HCT116 (cell line): Measurements from ENCODE around the gene BMP4. TPM values are rescaled to one million over a fixed set of nuclear protein-coding genes. Genes with fewer than 3 reads are reported as not detected.

ENCODE experiments used
- ATAC-seq: fragments of 200-7000 bp; cut with Tn5 transposase; 2 replicates; pipeline ENCODE4 v1.9.1; 2020; ENCODE audit warnings: mild to moderate bottlenecking, moderate library complexity
- BruUV-seq: library from RNA; stranded (reverse); fragments of 400-500 nt; replicated peaks from 2 replicates; lab custom pipeline; 2021; lab: Mats Ljungman, UMichigan
- CTCF ChIA-PET: fragments of 300-600 bp; sonication (Branson Sonifier 250); formaldehyde crosslinking; loops from one replicate; lab custom pipeline; 2021; ENCODE audit warnings: antibody characterized with exemption; lab: Charles Lee
- POLR2A ChIA-PET: fragments of 300-600, 350-600 bp; sonication (Branson Sonifier 250); formaldehyde crosslinking; loops from one replicate; lab custom pipeline; 2021; ENCODE audit warnings: antibody characterized with exemption; lab: Charles Lee
- RAD21 ChIA-PET, 2 experiments: fragments of 300-600 bp; sonication (Branson Sonifier 250); formaldehyde crosslinking; loops; one replicate each; lab custom pipeline; 2023; ENCODE audit warnings: low total read pairs in 2 of 2; ENCODE audit not compliant: uncharacterized antibody in 2 of 2, unreplicated experiment in 2 of 2, low non-redundant PET in 1 of 2; lab: Charles Lee
- DNase-seq: peaks from one replicate; pipeline ENCODE4 v3.0.0-alpha.2; 2010; ENCODE audit warnings: low read depth, low spot score
- H2AFZ ChIP-seq: fragments of 200-600 bp; shearing (Covaris generic), sonication (generic); 2 replicates; pipeline ENCODE4 v1.6.1; 2017; ENCODE audit warnings: low read depth, mixed run types, mixed read lengths, antibody characterized with exemption, low read length; ENCODE audit not compliant: poor library complexity, severe bottlenecking
- H3K27ac ChIP-seq: 2 replicates; pipeline ENCODE4 v1.5.1; 2012; ENCODE audit warnings: low read depth, low read length
- H3K27me3 ChIP-seq: fragments of 200-600 bp; sonication (generic); 2 replicates; pipeline ENCODE4 v1.6.1; 2016; ENCODE audit warnings: mixed run types, low read length, mixed read lengths; ENCODE audit not compliant: insufficient read depth
- H3K36me3 ChIP-seq, 2 experiments: fragments of 200-500 bp in 1 of 2; fragments of 200-600 bp in 1 of 2; sonication (Bioruptor generic) in 1 of 2; sonication (generic) in 1 of 2; 2 replicates each; pipeline versions ENCODE4 v1.5.1 to v1.6.1; 2014 to 2016; ENCODE audit warnings: low read length in 2 of 2, inconsistent platforms in 1 of 2, mixed read lengths in 1 of 2, mixed run types in 1 of 2; ENCODE audit not compliant: insufficient read depth in 2 of 2, control insufficient read depth in 1 of 2
- H3K4me1 ChIP-seq, 2 experiments: fragments of 200-600 bp in 1 of 2; sonication (generic) in 1 of 2; 2 replicates each; pipeline versions ENCODE4 v1.5.1 to v1.6.1; 2012 to 2017; ENCODE audit warnings: low read length in 2 of 2, inconsistent platforms in 1 of 2, mild to moderate bottlenecking in 1 of 2, mixed read lengths in 1 of 2, mixed run types in 1 of 2, moderate library complexity in 1 of 2; ENCODE audit not compliant: insufficient read depth in 2 of 2, control insufficient read depth in 1 of 2
- H3K4me2 ChIP-seq: fragments of 200-600 bp; sonication (generic); 2 replicates; pipeline ENCODE4 v1.6.1; 2017; ENCODE audit warnings: mixed run types, low read length, mixed read lengths
- H3K4me3 ChIP-seq, 2 experiments: fragments of 200-600 bp in 1 of 2; sonication (generic) in 1 of 2; replicated peaks in 1 of 2; 2 replicates each; pipeline ENCODE4 v1.5.1; 2011 to 2016; ENCODE audit warnings: low read length in 2 of 2, control low read depth in 1 of 2, low read depth in 1 of 2, mild to moderate bottlenecking in 1 of 2, mixed read lengths in 1 of 2, mixed run types in 1 of 2
- H3K79me2 ChIP-seq: fragments of 200-600 bp; sonication (generic); 2 replicates; pipeline ENCODE4 v1.6.1; 2017; ENCODE audit warnings: mild to moderate bottlenecking, mixed run types, low read length, moderate library complexity, mixed read lengths; ENCODE audit not compliant: insufficient read depth
- H3K9ac ChIP-seq: fragments of 200-600 bp; sonication (generic); 2 replicates; pipeline ENCODE4 v1.6.1; 2016; ENCODE audit warnings: low read length, mixed read lengths
- H3K9me2 ChIP-seq: fragments of 200-600 bp; sonication (generic), shearing (Covaris generic); 2 replicates; pipeline ENCODE4 v1.6.1; 2017; ENCODE audit warnings: mixed run types, mild to moderate bottlenecking, moderate library complexity; ENCODE audit not compliant: insufficient read depth
- H3K9me3 ChIP-seq, 2 experiments: fragments of 200-500 bp in 1 of 2; fragments of 200-600 bp in 1 of 2; sonication (Bioruptor generic) in 1 of 2; sonication (generic) in 1 of 2; 2 replicates each; pipeline ENCODE4 v1.6.1; 2014 to 2017; ENCODE audit warnings: low read length in 2 of 2, mixed read lengths in 2 of 2, inconsistent platforms in 1 of 2, low read depth in 1 of 2, mild to moderate bottlenecking in 1 of 2, mixed run types in 1 of 2, moderate library complexity in 1 of 2; ENCODE audit not compliant: control insufficient read depth in 1 of 2, insufficient read depth in 1 of 2
- H4K20me1 ChIP-seq: fragments of 200-600 bp; sonication (generic), shearing (Covaris generic); 2 replicates; pipeline ENCODE4 v1.6.1; 2017; ENCODE audit warnings: mixed run types, mild to moderate bottlenecking, moderate library complexity; ENCODE audit not compliant: insufficient read depth
- CBX3 ChIP-seq: IDR thresholded peaks from 2 replicates; pipeline ENCODE4 v1.6.1; 2012; ENCODE audit warnings: low read depth
- CTCF ChIP-seq, 3 experiments: fragments of 200-600 bp in 1 of 3; sonication (generic) in 1 of 3; IDR thresholded peaks in 2 of 3; conservative IDR thresholded peaks in 1 of 3; 2 replicates each; pipeline ENCODE4 v1.5.1; 2012 to 2017; ENCODE audit warnings: low read depth in 2 of 3, low read length in 2 of 3, antibody characterized with exemption in 1 of 3, borderline replicate concordance in 1 of 3, control low read depth in 1 of 3, mild to moderate bottlenecking in 1 of 3, mixed read lengths in 1 of 3, mixed run types in 1 of 3, moderate library complexity in 1 of 3; ENCODE audit not compliant: insufficient read depth in 1 of 3
- EGR1 ChIP-seq: IDR thresholded peaks from 2 replicates; pipeline ENCODE4 v1.6.1; 2012; ENCODE audit warnings: low read depth
- ELF1 ChIP-seq: IDR thresholded peaks from 2 replicates; pipeline ENCODE4 v1.6.1; 2012; ENCODE audit warnings: low read depth, borderline replicate concordance
- EZH2 ChIP-seq: fragments of 200-600 bp; sonication (generic); IDR thresholded peaks from 2 replicates; pipeline ENCODE4 v1.6.1; 2017; ENCODE audit warnings: antibody characterized with exemption, mixed run types
- FOSL1 ChIP-seq: IDR thresholded peaks from 2 replicates; pipeline ENCODE4 v1.6.1; 2012; ENCODE audit warnings: low read depth
- JUND ChIP-seq: IDR thresholded peaks from 2 replicates; pipeline ENCODE4 v1.6.1; 2012
- POLR2AphosphoS5 ChIP-seq: IDR thresholded peaks from 2 replicates; pipeline ENCODE4 v1.6.1; 2011; ENCODE audit warnings: mild to moderate bottlenecking, low read depth, low read length, moderate library complexity
- REST ChIP-seq: IDR thresholded peaks from 2 replicates; pipeline ENCODE4 v1.6.1; 2012; ENCODE audit warnings: low read depth
- SIN3A ChIP-seq: IDR thresholded peaks from 2 replicates; pipeline ENCODE4 v1.6.1; 2012; ENCODE audit warnings: low read depth
- SP1 ChIP-seq: IDR thresholded peaks from 2 replicates; pipeline ENCODE4 v1.6.1; 2012; ENCODE audit warnings: low read depth
- YY1 ChIP-seq: IDR thresholded peaks from 2 replicates; pipeline ENCODE4 v1.6.1; 2011; ENCODE audit warnings: low read length, low read depth, moderate library complexity, mild to moderate bottlenecking; ENCODE audit not compliant: insufficient replicate concordance; ENCODE audit errors: extremely low read depth
- intact Hi-C: fragments of 100-400 bp; cut with micrococcal nuclease; formaldehyde crosslinking; loops from 2 replicates; pipeline ENCODE4 v1.10.0; 2022
- total RNA-seq: library from RNA; stranded (reverse); gene quantifications from one replicate; pipeline ENCODE4 v1.2.1, GENCODE V29; 2021; ENCODE audit not compliant: unreplicated experiment

The BMP4 gene
- total RNA-seq, 1 experiment from 2014 or later = 145 TPM

GRCh38 chr14:53924753-53925152, 31.9 kb downstream of the BMP4 start (continued):
- TF ChIP-seq SP1 (no peak), REST (no peak), ELF1 (no peak), FOSL1 (no peak)

- POLR2A ChIA-PET = no interaction called here
- H4K20me1 ChIP-seq = no peaks in the 10 kb centered on the region
- no peak overlapping the region for H2AFZ ChIP-seq
- H3K27me3 ChIP-seq = no peaks in the 10 kb centered on the region
- H3K79me2 ChIP-seq = no peaks in the 10 kb centered on the region
- RAD21 ChIA-PET = no interaction called here
- H3K9me3 ChIP-seq = no peaks in the 10 kb centered on the region
- H3K36me3 ChIP-seq = no peaks in the 10 kb centered on the region
- H3K27ac ChIP-seq = no peak overlapping the region
- H3K4me2 ChIP-seq = no peak overlapping the region
- peaks cover 8% of the 10 kb centered on the region in 2 experiments; a peak in 3 of 4 replicates for H3K4me1 ChIP-seq
- H3K4me3 ChIP-seq = no peak overlapping the region
- no peak for ATAC-seq
- BruUV-seq = no TSS peak
- CTCF ChIA-PET = no interaction called here
- no peak for TF ChIP-seq CTCF (IDR thresholded peaks at IDR 0.05 in 2 of 3, conservative IDR thresholded peaks at IDR 0.05 in 1 of 3; ENCODE audit: borderline replicate concordance in 1 of 3, insufficient read depth in 1 of 3, low read depth in 2 of 3, low read length in 2 of 3)
- TF ChIP-seq EGR1 = no peak
- no peak for TF ChIP-seq POLR2AphosphoS5
- no peak for TF ChIP-seq EZH2
- TF ChIP-seq SIN3A = no peak
- TF ChIP-seq SP1 = no peak
- TF ChIP-seq CBX3 = no peak
- TF ChIP-seq ELF1 = no peak
- no peak for TF ChIP-seq YY1
- TF ChIP-seq FOSL1 = no peak
- no peak for TF ChIP-seq JUND
- no peak overlapping the region for H3K9ac ChIP-seq
- no peaks in the 10 kb centered on the region for H3K9me2 ChIP-seq
- intact Hi-C loops = no loop called here
- no peak for DNase-seq
These were observed 35.6 kb downstream of the BMP4 start for GRCh38 chr14:53921027-53921426.
